GM20000 (cell line): Measurements from ENCODE around the gene SIAH3.

Experiments
- DNase-seq: peaks from one replicate; pipeline ENCODE4 v3.0.0; 2012; ENCODE audit warnings: low spot score
- TF ChIP-seq, protein P1 (sequence below): IDR thresholded peaks from 2 replicates; pipeline ENCODE4 v1.5.1; 2012; ENCODE audit warnings: mild to moderate bottlenecking, control low read depth; ENCODE audit errors: extremely low read depth, missing control alignments

Gene SIAH3

DNA sequence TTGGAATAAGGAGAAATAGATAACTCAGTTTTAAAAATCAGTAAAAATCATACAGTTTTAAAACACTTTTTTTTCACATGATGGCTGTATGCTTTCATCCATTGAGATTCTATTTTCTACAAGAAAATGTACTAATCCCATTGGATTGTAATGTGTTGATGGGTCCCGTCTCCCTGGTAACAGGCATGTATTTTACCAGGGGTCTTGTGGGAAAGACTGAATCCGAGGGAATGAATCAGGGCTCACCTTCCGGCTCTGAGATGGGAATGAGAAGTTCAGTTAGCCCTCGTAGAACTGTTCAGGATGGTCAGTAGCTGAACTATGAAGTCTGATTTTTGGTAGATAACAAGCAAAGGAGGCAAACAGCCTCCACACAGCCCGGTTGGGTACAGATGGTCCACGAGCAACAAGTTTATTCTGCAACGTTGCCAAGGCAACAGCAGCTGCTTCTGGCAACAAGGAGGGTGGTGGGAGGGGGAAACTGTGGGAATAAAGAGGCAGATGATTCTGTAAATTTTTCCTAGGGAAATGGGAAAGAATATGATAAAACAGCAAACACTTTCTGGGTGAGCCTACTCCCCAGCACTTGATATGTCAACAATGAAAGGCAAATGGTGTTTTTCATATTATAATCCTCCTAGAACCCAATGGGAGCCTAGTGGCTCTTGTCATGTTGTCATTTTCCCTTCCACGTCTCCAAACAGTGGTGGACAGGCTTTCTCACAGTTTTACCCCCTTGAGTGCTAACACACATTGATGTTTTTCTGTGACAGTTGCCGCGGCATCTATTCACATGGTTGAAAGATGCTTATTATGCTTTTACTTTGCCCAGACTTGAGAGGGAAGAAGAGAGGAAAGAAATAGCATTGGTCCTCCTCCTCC lies 12.4 kb upstream of the SIAH3 start:
- TF ChIP-seq, protein P1, sequence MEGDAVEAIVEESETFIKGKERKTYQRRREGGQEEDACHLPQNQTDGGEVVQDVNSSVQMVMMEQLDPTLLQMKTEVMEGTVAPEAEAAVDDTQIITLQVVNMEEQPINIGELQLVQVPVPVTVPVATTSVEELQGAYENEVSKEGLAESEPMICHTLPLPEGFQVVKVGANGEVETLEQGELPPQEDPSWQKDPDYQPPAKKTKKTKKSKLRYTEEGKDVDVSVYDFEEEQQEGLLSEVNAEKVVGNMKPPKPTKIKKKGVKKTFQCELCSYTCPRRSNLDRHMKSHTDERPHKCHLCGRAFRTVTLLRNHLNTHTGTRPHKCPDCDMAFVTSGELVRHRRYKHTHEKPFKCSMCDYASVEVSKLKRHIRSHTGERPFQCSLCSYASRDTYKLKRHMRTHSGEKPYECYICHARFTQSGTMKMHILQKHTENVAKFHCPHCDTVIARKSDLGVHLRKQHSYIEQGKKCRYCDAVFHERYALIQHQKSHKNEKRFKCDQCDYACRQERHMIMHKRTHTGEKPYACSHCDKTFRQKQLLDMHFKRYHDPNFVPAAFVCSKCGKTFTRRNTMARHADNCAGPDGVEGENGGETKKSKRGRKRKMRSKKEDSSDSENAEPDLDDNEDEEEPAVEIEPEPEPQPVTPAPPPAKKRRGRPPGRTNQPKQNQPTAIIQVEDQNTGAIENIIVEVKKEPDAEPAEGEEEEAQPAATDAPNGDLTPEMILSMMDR = no peak
- no peak for DNase-seq

DNA sequence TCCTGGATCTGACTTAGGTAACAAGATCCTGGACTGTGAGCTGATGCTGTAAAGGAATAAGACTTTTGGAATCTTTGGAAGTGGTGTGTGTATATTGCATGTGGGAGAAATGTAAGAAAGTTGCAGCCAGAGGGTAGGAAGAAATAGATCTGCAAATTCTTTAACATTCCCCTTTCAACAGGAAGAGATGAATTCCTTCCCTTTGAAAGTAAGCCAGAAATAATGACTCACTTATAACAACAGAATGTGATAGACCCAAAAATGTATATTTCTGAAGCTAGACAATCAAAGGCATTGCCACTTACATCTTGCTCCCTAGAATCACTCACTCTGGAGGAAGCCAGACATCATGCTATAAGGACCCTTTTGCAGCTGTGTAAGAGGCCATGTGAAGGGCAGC lies 9.8 kb upstream of the SIAH3 start:
- TF ChIP-seq, protein P1 = no peak
- DNase-seq = no peak

DNA sequence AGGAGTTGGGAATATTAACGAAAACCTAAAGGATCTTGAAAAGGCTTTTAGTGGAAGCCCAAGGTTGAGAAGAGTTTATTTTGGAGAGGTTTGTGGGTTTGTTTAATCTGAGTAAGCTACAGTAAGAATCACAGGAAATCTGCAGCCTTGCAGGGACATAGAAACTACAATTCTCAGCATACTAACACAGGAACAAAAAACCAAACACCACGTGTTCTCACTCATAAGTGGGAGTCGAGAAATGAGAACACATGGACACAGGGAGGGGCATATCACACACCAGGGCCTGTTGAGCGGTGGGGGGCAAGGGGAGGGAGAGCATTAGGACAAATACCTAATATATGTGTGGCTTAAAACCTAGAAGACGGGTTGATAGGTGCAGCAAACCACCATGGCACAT lies 8.7 kb upstream of the SIAH3 start:
- no peak for DNase-seq

DNA sequence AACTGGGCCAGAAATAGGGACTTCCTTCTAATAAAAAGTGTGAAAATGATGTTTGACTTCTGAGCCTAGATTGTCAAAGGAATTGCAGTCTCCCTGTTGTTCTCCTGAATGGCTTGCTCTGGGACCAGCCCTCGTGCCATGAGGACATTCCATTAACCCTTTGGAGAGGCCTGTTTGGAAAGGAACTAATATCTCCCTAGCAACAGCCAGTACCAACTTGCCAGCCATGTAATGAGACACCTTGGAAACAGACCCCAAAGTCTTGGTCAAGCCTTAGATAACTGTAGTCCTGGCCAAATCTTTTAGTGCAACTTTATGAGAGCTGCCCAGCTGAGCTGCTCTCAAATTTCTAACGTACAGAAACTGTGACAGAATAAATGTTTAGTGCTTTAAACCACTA lies 8.2 kb upstream of the SIAH3 start:
- DNase-seq = no peak
- TF ChIP-seq, protein P1 = no peak

More for the DNA sequence above, 8.7 kb upstream of the SIAH3 start:
- TF ChIP-seq, protein P1 = no peak

DNA sequence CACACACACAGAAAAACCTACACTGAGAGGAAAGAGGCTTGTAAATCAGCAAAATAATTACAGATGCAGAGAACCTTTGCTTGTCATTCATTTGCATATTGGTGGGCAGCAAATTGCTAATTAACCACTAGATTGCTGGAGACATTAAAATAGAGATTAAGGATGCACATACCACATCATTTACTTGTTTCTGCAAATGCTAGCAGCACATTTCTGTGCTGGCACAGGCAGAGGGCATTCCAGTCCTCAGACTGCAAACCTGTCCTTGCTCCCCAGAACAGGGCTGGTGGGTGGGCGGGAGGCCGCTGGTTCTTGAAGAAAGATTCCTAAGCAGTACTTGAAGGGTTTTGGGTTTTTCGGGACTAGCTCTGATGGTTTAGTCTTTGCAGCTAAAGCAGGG lies 941 bp upstream of the SIAH3 start:
- DNase-seq = no peak
- TF ChIP-seq, protein P1 = no peak

DNA sequence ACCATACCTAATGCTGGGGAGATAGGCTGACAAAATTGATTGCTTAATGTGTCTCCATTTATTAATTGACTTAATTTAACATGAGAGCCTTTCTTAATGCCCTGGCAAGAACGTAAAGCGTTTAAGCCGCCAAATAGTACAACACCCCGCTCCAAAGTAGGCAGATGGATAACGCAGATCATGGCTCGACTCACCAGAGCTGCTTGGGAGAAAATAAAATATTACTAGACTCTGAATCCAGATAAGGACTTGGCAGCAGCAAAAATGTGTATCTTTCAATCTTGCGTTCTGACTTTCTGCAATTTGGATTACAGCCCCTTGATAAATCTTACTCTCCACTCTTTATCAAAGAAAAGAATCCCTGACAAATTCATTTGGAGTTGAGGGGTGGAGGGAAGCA lies 403 bp upstream of the SIAH3 start:
- no peak for DNase-seq
- TF ChIP-seq, protein P1 = no peak

DNA sequence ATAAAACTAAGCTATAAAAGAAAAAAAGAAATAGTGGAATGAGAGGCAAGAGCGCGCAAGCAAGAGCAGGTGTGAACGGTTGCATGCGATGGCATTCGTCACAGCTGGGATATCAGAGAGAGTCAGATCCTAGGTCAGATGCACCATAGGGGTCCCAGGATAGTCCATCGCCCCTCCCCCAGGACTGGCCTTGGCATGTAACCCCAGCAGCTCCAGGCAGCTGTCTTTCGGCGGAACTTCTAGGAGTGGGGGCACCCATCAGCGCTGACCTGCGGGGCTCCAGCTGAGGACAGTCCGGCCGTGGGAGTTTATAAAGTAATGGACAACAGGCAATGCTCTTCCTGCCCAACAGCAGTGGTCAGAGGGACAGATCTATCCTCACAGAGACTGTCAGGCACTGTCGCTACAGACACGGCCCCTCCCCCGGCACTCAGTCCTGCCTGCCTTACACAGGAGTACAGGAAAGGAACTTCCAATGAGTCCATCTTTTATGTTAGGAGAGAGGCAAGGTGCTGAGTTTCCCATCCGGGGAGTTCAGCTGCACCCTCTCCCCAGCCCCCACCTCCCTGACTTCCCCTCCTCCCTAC lies 1.4 kb downstream of the SIAH3 start:
- no peak for DNase-seq
- TF ChIP-seq, protein P1 = no peak
